ENCODE results near the gene KIF23.
"Not testable (repeated sequence)": the region's sequence is repeated elsewhere in the genome, so short reads cannot be mapped to it uniquely, and the experiment has no call there.

Gene KIF23

DNA sequence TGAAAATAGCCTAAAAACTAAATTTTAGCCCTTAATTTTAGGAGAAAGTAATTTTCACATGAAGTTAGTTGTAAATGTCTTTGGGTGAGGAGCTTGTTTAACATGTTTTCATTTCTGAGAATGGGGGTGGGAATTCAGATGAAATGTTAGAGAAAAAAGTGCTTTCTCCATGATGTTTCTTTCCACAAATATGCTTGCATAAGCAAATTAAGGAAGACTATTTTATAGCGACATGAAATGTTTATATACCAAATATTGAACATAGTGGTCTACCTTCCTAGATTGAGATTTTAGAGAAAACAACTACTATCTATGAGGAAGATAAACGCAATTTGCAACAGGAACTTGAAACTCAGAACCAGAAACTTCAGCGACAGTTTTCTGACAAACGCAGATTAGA, 25.5 kb downstream of the KIF23 start:
- DNase-seq, result no peak

- no peak for DNase-seq
These were observed 29.0 kb downstream of the KIF23 start for GRCh38 chr15:69443032-69443611.

GRCh38 chr15:69444686-69445085, 30.5 kb downstream of the KIF23 start:
- DNase-seq, result no peak

- DNase-seq, result no peak
These were observed 32.8 kb downstream of the KIF23 start for GRCh38 chr15:69446953-69447352.

DNA sequence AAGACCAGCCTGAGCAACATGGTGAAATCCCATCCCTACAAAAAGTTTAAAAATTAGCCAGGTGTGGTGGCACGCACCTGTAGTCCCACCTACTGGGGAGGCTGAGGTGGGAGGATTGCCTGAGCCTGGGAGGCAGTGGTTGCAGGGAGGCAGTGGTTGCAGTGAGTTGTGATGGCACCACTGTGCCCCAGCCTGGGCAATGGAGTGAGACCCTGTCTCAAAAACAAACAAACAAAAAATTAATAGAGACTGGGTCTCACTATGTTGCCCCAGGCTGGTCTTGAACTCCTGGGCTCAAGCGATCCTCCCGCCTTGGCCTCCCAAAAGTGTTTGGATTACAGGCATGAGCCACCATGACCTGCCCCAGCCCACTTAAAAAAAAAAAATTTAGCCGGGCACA, 36.1 kb downstream of the KIF23 start:
- DNase-seq, result not testable (repeated sequence)

- DNase-seq, result no peak
These were observed 37.0 kb downstream of the KIF23 start for GRCh38 chr15:69450968-69451695.

DNA sequence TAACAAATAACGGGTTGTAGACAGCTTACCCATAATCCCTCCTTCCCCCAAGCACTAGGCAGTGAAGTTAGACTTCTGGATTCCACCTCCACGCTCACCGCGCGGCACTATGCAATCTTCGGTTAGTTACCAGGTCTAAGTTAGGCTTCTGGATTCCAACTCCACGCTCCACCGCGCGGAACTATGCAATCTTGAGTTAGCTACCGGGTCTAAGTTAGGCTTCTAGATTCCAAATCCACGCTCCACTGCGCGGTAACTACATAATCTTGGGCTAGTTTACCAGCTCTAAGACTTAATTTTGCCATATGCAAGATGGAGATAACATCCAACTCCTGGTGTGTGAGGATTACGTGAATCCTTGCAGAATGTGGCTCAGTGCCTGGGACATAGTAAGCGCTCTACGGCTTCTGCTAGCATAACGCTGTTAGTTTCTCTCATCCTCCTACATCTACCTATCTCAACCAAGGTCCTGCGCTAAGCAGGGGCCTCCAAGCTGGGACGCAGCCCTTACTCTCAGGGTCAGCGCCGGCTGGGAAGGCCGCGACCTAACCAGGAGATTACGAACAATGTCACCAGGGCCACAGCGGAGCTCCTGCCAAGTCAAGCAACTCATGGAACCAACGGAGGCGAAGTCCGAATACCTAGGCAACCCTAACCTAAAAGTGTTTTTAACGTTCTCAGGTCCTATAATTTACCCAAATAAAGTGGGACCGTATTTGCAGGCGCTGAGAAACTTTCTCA, 38.0 kb downstream of the KIF23 start:
- no peak for DNase-seq

DNA sequence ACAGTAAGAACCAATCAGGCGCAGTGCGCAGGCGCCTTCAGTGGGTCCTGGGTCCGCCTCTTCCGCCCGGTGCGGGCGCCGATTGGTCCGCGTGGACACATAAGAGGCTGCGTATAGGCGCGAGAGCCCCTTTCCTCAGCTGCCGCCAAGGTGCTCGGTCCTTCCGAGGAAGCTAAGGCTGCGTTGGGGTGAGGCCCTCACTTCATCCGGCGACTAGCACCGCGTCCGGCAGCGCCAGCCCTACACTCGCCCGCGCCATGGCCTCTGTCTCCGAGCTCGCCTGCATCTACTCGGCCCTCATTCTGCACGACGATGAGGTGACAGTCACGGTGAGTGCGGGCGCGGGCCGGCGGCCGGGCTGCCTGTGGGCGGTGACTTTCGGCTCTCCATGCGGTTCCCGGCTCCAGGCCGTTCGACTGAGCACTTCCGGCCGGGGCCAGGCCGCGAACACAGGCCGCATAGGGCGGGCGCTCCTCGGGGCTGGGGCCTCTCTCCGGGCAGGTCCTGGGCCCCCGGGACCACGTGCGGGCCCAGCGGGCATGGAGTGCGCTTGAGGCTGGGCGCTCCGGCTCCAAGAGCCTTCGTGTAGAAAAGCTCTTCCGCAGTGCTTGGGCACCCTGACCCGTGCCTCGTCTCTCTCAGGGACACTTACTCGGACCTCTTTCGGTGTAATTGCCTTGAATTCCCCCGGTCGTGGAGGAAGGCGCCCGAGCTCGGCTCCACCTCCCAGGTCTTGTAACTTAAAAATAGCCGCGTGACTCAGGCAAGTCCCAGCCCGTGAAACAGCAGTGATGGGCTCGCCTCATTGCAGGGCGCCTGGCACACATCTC, 38.8 kb downstream of the KIF23 start, which contains the start of gene RPLP1:
RPLP1 (plus strand) TSS at position 127 of the 830 bp plus-strand sequence; CDS start at position 258, 131 bp downstream.
- peak; percentile 80 for DNase-seq

DNA sequence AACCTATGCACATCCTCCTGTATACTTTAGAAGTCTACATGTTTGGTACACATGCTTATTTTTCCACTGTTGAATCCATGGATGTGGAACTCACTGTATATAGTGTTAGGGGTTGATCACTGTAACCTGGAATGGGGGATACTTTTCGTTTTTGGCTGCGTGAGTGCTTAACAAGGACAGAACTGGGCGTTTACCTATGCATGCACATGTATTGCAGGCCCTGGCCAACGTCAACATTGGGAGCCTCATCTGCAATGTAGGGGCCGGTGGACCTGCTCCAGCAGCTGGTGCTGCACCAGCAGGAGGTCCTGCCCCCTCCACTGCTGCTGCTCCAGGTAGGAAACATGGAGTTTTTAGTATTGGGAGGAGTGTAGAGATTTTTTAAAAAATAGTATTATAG, 40.8 kb downstream of the KIF23 start:
- no peak for DNase-seq

DNA sequence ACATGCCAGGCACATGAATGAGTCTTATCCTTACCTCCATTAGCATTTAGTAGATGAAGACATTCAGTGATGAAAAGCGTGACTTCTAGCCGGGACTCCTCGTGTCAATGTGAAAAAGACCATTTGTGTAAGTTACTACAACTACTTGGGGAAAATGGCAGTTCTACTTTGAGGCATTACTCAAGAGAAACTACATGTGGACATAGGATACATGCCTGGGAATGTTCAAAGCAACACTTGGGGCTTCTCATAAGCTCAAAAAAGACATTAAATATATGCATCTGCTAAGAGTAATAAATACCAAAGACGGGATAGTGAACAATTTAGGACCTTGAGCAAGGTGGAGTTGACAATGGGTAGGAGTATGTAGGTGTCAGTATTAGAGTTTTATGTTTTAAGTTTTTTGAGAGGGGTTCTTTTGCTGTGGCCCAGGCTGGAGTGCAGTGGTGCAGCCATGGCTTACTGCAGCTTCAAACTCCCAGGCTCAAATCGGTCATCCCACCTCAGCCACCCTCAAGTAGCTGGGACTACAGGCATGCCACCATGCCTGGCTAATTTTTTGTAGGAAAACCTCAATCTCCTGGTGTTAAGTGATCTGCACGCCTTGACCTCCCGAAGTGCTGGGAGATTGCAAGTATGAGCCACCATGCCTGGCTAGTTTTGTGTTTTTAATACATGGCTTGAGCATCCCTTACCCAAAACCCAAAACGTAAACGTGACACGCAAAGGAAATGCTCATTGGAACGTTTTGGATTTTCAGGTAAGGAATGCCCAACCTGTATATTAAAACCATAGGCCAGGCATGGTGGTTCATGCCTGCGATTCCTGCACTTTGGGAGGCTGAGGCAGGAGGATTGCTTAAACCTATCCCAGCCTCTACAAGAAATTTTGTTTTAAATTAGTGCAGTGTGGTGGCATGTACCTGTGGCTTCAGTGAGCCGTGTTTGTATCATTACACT, 42.3 kb downstream of the KIF23 start:
- DNase-seq, result no peak

- no peak for DNase-seq
These were observed 43.4 kb downstream of the KIF23 start for GRCh38 chr15:69457304-69458280.

DNA sequence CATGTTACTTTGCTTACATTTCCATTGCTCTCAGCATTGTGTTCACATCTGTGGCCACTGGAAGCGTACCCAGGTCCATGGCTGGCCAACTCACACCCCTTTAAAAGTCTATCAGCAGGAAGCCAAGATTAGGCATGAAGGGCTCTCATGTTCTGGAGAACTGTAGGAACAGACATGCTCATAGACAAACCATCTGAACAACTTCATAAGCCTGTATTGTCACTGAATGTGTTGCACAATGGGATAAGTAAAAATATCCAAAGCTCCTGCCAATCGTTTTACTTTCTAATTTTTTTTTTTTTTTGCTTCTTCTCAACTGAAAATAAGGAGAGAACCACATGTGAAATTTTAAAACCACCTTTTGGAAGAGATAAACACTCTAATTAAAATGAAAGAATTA, 44.9 kb downstream of the KIF23 start:
- DNase-seq, result no peak

DNA sequence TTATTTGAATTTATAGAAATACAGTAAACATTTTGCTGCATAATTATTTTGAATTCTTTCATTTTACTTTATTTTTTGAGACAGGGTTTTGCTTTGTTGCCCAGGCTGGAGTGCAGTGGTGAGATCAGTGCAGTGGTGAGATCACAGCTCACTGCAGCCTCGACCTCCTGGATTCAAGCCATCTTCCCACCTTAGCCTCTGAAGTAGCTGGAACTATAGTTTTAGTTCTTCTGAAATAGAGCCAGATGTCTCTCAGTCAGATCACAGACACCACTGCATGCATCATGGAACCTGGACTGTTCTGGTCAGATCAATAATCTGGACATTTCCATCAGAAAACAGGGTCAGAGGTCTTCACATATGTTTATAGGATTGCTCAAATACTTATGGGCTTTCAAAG, 46.3 kb downstream of the KIF23 start:
- no peak for DNase-seq

DNA sequence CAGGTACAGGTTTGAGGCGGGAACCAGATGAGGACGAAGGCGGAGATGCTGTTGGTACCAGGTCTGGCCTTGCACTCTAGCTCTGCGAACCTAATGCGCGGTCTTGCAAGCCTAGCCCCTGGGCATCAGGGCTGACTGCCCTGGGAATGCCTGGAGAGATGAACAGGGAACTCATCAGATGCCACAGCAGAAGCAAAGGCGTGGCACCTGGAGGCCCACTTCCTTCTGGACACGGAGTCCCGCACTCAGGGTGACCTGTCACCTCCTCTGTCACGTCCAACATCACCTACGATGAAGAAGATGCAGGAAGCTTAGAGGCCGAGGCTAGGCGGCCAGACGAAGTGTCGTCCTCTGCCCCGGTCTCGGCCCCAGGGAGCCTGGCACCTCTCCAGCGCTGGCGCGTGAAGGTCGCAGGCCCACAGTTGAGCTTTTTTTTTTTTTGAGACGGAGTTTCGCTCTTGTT, 47.9 kb downstream of the KIF23 start:
- DNase-seq, result no peak

GRCh38 chr15:69462493-69463181, 48.5 kb downstream of the KIF23 start:
- peak; percentile 68 for DNase-seq

GRCh38 chr15:69463182-69463756, 49.1 kb downstream of the KIF23 start:
- DNase-seq, result no peak

GRCh38 chr15:69465253-69465652, 51.1 kb downstream of the KIF23 start:
- DNase-seq, result no peak

DNA sequence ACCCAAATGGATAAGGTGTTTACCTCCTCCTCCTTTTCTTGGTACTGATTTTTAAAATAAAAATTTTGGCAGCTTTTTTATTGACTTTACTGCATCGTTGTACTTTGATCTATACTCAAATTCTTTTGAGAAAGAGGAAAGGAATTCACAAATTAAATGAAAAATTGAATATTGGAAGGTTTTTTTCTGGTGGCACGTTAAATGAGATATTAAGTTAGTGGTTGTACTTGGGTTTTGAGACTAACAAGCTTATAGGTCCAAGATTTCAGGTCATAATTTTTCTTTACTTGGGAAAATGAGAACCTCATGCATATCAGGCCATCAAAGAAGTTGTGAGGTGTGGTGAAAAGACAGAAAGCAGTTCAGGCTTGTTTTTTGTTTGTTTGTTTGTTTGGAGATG, 52.6 kb downstream of the KIF23 start:
- no peak for DNase-seq

DNA sequence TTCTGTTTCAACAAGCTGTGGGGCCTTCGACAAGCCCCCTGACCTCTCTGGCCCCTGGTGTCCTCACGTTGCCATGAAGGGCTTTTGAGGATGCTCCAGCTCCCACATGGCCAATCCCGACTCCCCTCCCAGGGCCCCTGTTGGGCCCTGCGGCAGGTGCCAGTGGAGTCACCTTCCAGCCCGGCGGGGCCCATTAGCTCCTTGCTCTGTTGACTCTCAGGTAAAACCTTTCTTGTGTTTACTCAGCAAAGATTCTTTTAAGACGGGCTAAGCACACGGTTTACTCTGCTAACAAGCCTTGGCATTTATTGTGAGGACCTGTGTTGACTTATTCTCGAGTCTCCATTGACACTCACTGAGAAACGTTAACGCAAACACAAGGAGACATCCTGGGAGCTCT, 53.5 kb downstream of the KIF23 start:
- DNase-seq, result no peak
